GM18868 (cell line): ENCODE measurements around the gene RNF133.
A peak's percentile ranks its signal among the peaks of the same experiment; 100 is the strongest.

ENCODE experiments used
- ATAC-seq: cut with Tn5 transposase; IDR thresholded peaks from one replicate; pipeline ENCODE4 v1.9.1; 2021; ENCODE audit warnings: mild to moderate bottlenecking, moderate library complexity; ENCODE audit not compliant: unreplicated experiment

Gene RNF133, protein sequence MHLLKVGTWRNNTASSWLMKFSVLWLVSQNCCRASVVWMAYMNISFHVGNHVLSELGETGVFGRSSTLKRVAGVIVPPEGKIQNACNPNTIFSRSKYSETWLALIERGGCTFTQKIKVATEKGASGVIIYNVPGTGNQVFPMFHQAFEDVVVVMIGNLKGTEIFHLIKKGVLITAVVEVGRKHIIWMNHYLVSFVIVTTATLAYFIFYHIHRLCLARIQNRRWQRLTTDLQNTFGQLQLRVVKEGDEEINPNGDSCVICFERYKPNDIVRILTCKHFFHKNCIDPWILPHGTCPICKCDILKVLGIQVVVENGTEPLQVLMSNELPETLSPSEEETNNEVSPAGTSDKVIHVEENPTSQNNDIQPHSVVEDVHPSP

DNA sequence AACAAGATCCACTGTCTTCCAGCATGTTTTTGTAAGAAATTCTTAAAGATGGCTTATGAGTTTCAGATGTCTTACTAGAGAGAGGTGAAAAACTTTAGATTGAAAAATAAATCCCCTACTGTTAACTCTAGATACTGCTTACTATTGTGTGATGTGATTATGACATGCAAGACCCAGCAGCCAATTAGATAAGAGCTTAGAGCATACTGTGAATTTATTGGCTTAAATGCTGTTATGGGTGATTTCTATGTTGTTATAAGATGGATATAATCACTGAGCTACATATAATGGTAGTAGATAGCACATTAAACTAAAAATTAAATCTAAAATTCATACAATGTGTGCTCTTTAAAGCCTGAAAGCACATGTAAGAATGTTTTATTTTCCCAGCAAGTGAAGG is at the start of gene RNF133:
RNF133 (minus strand) TSS at position 101 of the 400 bp plus-strand sequence. CDS start 199 bp downstream, outside the sequence.
- no peak for ATAC-seq

- no peak for ATAC-seq
These were observed 49.3 kb upstream of the RNF133 start for GRCh38 chr7:122748195-122748594.

- no peak for ATAC-seq
These were observed 48.0 kb upstream of the RNF133 start for GRCh38 chr7:122746948-122747347.

DNA sequence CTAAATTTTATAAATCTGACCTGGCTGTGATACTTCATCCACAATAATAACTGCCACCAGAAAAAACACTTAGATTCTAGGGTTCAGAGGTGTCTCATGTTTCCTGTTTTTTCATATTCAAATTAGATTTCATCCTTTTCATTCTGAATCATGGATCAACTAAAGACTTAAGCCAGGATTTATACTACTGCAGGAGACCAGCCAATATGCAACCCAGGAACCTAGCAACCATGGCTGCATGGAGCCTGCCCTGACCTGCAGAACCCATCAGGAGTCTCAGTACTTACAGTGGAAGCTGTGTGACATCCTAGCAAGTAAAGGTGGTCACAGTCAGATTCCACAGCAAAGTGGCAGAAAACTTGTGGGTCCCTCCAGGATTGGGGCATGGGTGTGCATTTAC is 44.3 kb upstream of the RNF133 start:
- ATAC-seq, result no peak

- ATAC-seq, result no peak
These were observed 40.0 kb upstream of the RNF133 start for GRCh38 chr7:122738947-122739346.

- no peak for ATAC-seq
These were observed 37.3 kb upstream of the RNF133 start for GRCh38 chr7:122736183-122736582.

DNA sequence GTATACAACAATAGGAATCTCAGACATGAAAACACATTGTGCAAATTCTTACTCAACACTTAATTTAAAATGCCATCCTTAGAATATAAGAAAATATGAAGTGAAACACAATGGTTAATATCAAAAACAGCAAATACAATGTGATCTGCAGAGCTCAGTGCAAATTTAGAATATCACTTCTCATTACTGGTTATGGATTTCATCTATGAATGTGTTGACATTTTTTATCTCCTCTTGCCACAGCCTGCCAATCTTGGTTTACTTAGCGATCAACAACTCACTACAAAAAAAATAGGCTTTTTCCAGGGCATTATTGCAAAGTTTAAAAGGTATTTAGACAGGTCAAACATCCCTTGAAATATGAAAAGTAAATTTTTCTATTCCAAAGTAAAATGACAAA is 28.8 kb upstream of the RNF133 start:
- ATAC-seq, result no peak

DNA sequence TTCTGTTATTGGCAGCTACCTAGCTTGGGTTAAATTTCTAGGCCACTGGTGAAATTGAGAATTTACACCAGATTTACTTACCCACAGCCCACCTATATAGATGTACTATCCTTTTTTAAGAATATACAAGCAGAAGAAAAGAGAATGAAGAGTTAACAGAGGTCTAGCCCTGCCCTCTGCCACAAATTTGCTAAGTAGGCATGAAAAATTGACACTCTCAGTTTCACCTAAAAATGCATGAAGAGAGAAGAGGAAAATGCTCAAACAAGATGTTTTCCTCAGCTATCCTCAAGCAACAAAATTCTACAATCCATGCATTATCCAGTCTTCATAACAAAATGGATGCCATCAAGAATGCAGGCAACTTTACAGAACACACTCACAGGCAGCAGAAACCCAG is 28.4 kb upstream of the RNF133 start:
- ATAC-seq, result no peak

GRCh38 chr7:122726881-122727280 is 28.0 kb upstream of the RNF133 start:
- no peak for ATAC-seq

DNA sequence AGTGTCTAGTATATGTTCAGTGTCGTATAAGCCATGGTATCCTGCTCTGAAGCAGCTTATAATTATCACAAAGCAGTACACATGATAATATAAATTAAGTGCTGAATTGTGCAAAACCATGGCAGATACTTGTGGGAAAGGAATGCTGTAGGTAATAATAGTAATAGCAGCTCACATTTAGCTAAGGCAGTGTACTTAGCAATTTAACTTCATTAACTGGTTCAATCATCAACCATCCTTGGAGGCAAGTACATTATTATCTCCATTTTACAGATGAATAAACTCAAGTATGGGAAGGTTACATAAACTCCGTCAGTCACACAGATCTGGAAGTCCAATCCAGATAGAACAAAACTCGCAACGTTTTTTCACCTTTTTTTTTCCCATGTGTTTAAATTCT is 25.4 kb upstream of the RNF133 start:
- ATAC-seq, result no peak

DNA sequence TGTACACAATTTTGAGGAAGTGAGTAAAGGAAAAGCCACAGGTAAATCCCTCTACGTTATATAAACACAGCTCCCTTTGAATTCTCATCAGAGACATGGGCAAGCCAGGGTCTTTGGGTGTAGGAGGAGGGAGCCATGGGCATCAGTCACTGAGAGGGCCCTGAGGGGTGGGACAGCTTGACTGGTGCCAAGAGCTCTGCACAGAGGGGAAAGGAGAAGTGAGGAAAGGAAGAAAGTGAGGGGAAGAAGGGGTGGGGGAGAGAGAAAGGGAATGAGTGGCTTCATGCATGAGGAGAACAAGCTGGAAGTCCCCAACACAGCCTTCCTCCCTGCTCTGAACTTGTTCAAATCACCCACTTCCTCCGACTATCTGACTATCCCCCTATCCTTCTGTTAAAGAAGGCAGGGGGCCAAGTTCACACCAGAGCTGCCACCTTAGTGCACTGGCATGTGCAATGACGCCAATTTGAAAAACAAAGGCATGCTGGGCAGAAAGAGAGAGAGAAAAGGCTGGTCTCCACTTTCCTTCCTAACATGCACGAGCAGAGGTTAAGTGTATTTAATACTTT is 20.2 kb upstream of the RNF133 start:
- ATAC-seq, result peak; percentile 78

- no peak for ATAC-seq
These were observed 18.6 kb upstream of the RNF133 start for GRCh38 chr7:122717356-122718089.

DNA sequence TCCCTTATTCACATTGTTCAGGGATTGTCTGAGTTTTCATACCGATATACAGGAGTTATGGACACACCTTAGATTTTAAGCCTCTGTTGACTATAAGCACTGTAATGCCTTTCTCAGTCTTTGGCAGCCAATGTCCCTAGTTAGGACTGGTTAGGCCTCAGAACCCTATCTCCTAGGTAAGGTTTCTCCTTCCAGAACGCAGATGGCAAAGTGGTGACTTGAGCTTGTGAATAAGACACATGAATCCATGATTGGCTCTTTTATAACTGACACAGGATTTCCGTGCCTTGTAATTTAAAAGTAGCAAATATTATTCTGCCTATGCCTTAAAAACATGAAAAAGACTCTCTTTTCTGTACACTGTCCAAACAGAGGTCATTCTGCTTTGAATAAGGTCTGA is 16.3 kb upstream of the RNF133 start:
- no peak for ATAC-seq

DNA sequence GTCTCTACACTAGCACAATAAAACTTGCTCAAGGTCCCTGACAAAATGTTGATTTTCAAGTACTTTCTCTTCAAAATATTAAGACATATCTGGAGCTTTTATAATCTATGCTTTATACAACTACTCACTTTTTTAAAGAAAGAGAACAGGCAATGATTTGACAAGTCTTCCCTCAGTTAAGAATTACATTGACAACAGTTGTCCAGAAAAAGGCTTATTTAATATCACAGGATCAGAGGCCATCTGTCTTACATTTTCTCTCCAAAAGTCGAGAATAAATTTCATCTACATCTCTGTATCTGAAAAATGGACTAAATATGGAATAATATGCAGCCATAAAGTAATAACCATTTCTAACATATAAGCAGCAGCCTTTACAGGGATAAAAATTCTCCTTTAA is 12.0 kb upstream of the RNF133 start:
- no peak for ATAC-seq

- ATAC-seq, result no peak
These were observed 11.2 kb upstream of the RNF133 start for GRCh38 chr7:122709930-122710646.

GRCh38 chr7:122706836-122707235 is 7.9 kb upstream of the RNF133 start:
- no peak for ATAC-seq

- no peak for ATAC-seq
These were observed 4.1 kb upstream of the RNF133 start, which contains the start of gene RNF148 for GRCh38 chr7:122702872-122703510. TSS of gene RNF148 (minus strand) at chr7:122702922. CDS start at chr7:122702750, 172 bp downstream.

DNA sequence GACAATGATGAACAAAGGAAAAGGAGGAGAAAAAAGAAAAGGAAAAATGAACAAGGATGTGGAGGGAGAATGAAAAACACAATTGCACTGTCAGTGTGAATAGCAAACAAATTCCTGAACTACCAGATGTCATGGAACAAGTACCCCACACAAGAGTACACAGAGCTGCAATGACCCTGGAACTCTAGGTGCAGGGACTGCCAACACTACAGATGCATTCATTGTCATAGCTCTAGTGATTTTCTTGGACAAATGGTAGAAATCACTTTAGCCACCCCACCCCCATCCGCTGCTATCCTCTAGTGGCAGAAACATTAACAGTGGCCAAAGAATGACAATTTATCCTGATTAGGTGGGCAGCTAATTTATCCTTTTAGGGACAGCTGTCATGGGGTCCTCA is 3.1 kb downstream of the RNF133 start:
- ATAC-seq, result no peak

- ATAC-seq, result no peak
These were observed 4.2 kb downstream of the RNF133 start for GRCh38 chr7:122694697-122695096.

DNA sequence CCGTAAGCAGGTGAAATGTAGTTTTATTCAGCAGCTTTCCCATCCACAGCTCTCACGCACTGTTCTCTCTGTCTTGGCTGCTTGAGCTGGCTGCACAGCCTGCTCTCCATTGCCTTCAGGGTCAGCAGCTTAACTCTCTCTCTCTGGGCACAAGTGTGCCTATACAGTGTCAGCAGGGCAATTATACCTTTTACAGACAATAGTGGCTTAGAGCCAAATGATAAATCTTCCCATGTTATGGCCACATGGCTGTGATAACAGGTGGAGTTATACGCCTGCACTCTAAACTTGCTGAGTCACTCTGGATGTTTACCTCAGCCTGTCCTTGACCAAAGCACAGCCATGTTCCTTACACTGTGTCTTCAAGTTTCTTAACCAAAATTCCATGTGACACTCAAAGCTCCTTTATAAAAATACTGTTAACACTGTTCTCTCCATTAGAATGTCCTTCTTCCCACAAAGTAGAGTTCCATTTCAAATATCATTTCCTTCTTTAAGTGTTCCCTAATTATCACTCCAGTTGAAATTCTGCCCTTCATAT is 6.1 kb downstream of the RNF133 start:
- ATAC-seq, result no peak
